HG02678 (cell line): ENCODE data around the gene NRK.
"Not testable (repeated sequence)": the region's sequence is repeated elsewhere in the genome, so short reads cannot be mapped to it uniquely, and the experiment has no call there.

Source experiments
- ATAC-seq: cut with Tn5 transposase; IDR thresholded peaks from one replicate; pipeline ENCODE4 v1.9.1; 2021; ENCODE audit warnings: mild to moderate bottlenecking, moderate library complexity; ENCODE audit not compliant: unreplicated experiment

The NRK gene

GRCh38 chrX:105882581-105883275 is 60.4 kb downstream of the NRK start:
- no peak for ATAC-seq

GRCh38 chrX:105894721-105895120 is 72.4 kb downstream of the NRK start:
- ATAC-seq: no peak

GRCh38 chrX:105909576-105909975 is 87.2 kb downstream of the NRK start:
- no peak for ATAC-seq

GRCh38 chrX:105910563-105911105 is 88.3 kb downstream of the NRK start:
- ATAC-seq: no peak

GRCh38 chrX:105945266-105945665 is 122.9 kb downstream of the NRK start:
- no peak for ATAC-seq

GRCh38 chrX:105969487-105969886 is 147.1 kb downstream of the NRK start:
- ATAC-seq: no peak

- no peak for ATAC-seq
Measured at GRCh38 chrX:105972690-105973386, 150.5 kb downstream of the NRK start.

GRCh38 chrX:105973387-105973739 is 151.0 kb downstream of the NRK start:
- ATAC-seq: no peak

- ATAC-seq: no peak
Measured at GRCh38 chrX:105975382-105975781, 153.0 kb downstream of the NRK start.

- no peak for ATAC-seq
Measured at GRCh38 chrX:105981772-105982485, 159.6 kb downstream of the NRK start.

- not testable (repeated sequence) for ATAC-seq
Measured at GRCh38 chrX:105988487-105988886, 166.1 kb downstream of the NRK start.

- no peak for ATAC-seq
Measured at GRCh38 chrX:105999294-105999693, 177.0 kb downstream of the NRK start.

GRCh38 chrX:106000203-106000602 is 177.9 kb downstream of the NRK start:
- no peak for ATAC-seq

- ATAC-seq: not testable (repeated sequence)
Measured at GRCh38 chrX:106000609-106001008, 178.3 kb downstream of the NRK start.

- no peak for ATAC-seq
Measured at GRCh38 chrX:106005684-106006083, 183.3 kb downstream of the NRK start.

- no peak for ATAC-seq
Measured at GRCh38 chrX:106007815-106008214, 185.5 kb downstream of the NRK start.
